Measurements from ENCODE around the gene HBP1.

GRCh38 chr7:107172276-107173032 lies 3.7 kb downstream of the HBP1 start:
- TF ChIP-seq, protein P1, sequence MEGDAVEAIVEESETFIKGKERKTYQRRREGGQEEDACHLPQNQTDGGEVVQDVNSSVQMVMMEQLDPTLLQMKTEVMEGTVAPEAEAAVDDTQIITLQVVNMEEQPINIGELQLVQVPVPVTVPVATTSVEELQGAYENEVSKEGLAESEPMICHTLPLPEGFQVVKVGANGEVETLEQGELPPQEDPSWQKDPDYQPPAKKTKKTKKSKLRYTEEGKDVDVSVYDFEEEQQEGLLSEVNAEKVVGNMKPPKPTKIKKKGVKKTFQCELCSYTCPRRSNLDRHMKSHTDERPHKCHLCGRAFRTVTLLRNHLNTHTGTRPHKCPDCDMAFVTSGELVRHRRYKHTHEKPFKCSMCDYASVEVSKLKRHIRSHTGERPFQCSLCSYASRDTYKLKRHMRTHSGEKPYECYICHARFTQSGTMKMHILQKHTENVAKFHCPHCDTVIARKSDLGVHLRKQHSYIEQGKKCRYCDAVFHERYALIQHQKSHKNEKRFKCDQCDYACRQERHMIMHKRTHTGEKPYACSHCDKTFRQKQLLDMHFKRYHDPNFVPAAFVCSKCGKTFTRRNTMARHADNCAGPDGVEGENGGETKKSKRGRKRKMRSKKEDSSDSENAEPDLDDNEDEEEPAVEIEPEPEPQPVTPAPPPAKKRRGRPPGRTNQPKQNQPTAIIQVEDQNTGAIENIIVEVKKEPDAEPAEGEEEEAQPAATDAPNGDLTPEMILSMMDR (IDR thresholded peaks at IDR 0.05; ENCODE audit: insufficient read depth, low read length), result no peak
- no peak for TF ChIP-seq POLR2AphosphoS5 (IDR thresholded peaks at IDR 0.05; ENCODE audit: low read depth)
- TF ChIP-seq, protein P2, sequence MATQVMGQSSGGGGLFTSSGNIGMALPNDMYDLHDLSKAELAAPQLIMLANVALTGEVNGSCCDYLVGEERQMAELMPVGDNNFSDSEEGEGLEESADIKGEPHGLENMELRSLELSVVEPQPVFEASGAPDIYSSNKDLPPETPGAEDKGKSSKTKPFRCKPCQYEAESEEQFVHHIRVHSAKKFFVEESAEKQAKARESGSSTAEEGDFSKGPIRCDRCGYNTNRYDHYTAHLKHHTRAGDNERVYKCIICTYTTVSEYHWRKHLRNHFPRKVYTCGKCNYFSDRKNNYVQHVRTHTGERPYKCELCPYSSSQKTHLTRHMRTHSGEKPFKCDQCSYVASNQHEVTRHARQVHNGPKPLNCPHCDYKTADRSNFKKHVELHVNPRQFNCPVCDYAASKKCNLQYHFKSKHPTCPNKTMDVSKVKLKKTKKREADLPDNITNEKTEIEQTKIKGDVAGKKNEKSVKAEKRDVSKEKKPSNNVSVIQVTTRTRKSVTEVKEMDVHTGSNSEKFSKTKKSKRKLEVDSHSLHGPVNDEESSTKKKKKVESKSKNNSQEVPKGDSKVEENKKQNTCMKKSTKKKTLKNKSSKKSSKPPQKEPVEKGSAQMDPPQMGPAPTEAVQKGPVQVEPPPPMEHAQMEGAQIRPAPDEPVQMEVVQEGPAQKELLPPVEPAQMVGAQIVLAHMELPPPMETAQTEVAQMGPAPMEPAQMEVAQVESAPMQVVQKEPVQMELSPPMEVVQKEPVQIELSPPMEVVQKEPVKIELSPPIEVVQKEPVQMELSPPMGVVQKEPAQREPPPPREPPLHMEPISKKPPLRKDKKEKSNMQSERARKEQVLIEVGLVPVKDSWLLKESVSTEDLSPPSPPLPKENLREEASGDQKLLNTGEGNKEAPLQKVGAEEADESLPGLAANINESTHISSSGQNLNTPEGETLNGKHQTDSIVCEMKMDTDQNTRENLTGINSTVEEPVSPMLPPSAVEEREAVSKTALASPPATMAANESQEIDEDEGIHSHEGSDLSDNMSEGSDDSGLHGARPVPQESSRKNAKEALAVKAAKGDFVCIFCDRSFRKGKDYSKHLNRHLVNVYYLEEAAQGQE (IDR thresholded peaks at IDR 0.05; ENCODE audit: insufficient replicate concordance, low read depth), result no peak

Data from HL-60 (cell line).